HEK293 (cell line): ENCODE results near the gene IL1RN.
A peak's percentile ranks its signal among the peaks of the same experiment; 100 is the strongest.

Source experiments
- CTCF ChIA-PET: fragments of 350-600 bp; formaldehyde crosslinking; extraction: SDS; loops from one replicate; lab custom pipeline; 2021; ENCODE audit warnings: antibody characterized with exemption; lab: Yijun Ruan, JAX
- POLR2A ChIA-PET: fragments of 300-600 bp; formaldehyde crosslinking; extraction: SDS; loops from one replicate; lab custom pipeline; 2020; ENCODE audit warnings: antibody characterized with exemption, inconsistent platforms; lab: Yijun Ruan, JAX
- H3K27ac ChIP-seq: fragments of 200-500 bp; sonication (Bioruptor generic); 2 replicates; pipeline ENCODE4 v1.5.1; 2014; ENCODE audit warnings: low read depth, low read length, control low read depth, inconsistent platforms; ENCODE audit errors: extremely low read depth
- H3K36me3 ChIP-seq, 2 experiments: fragments of 200-500 bp in 1 of 2; sonication (Bioruptor generic) in 1 of 2; 1 replicate in 1 of 2; 2 replicates in 1 of 2; pipeline ENCODE4 v1.5.1; 2014 to 2017; ENCODE audit warnings: inconsistent platforms in 2 of 2, low read length in 2 of 2; ENCODE audit not compliant: control insufficient read depth in 2 of 2, insufficient read depth in 1 of 2
- H3K4me1 ChIP-seq: fragments of 200-500 bp; sonication (Bioruptor generic); 2 replicates; pipeline ENCODE4 v1.5.1; 2014; ENCODE audit warnings: mild to moderate bottlenecking, low read length, inconsistent platforms; ENCODE audit not compliant: control insufficient read depth, insufficient read depth
- H3K4me3 ChIP-seq: 2 replicates; pipeline ENCODE4 v1.5.1; 2011; ENCODE audit warnings: low read depth, mild to moderate bottlenecking, control low read depth, low read length, moderate library complexity
- H3K9me3 ChIP-seq: fragments of 200-500 bp; sonication (Bioruptor generic); 2 replicates; pipeline ENCODE4 v1.5.1; 2014; ENCODE audit warnings: low read depth, low read length, inconsistent platforms; ENCODE audit not compliant: control insufficient read depth, insufficient read depth
- GLIS1 ChIP-seq: fragments of 450-650 bp; formaldehyde crosslinking; IDR thresholded peaks from 2 replicates; pipeline ENCODE4 v1.5.1; 2016; ENCODE audit warnings: missing biosample characterization, missing genetic modification characterization
- GLIS2 ChIP-seq: fragments of 450-650 bp; formaldehyde crosslinking; IDR thresholded peaks from 2 replicates; pipeline ENCODE4 v1.5.1; 2016; ENCODE audit warnings: missing biosample characterization, missing genetic modification characterization
- OSR2 ChIP-seq: fragments of 450-650 bp; formaldehyde crosslinking; IDR thresholded peaks from 2 replicates; pipeline ENCODE4 v1.5.1; 2016; ENCODE audit warnings: missing biosample characterization, missing genetic modification characterization
- OVOL3 ChIP-seq: fragments of 450-650 bp; formaldehyde crosslinking; IDR thresholded peaks from 2 replicates; pipeline ENCODE4 v1.5.1; 2016; ENCODE audit warnings: missing biosample characterization, missing genetic modification characterization
- ZBTB21 ChIP-seq: fragments of 450-650 bp; formaldehyde crosslinking; IDR thresholded peaks from 2 replicates; pipeline ENCODE4 v1.5.1; 2017; ENCODE audit warnings: missing biosample characterization, missing genetic modification characterization
- ZBTB6 ChIP-seq: fragments of 450-650 bp; formaldehyde crosslinking; IDR thresholded peaks from 2 replicates; pipeline ENCODE4 v1.5.1; 2017; ENCODE audit warnings: missing biosample characterization, missing genetic modification characterization
- ZFP41 ChIP-seq: fragments of 450-650 bp; formaldehyde crosslinking; IDR thresholded peaks from 2 replicates; pipeline ENCODE4 v1.5.1; 2016; ENCODE audit warnings: missing biosample characterization, missing genetic modification characterization, borderline replicate concordance
- ZIC2 ChIP-seq: fragments of 450-650 bp; formaldehyde crosslinking; IDR thresholded peaks from 2 replicates; pipeline ENCODE4 v1.5.1; 2016; ENCODE audit warnings: missing biosample characterization, missing genetic modification characterization
- ZNF157 ChIP-seq: fragments of 450-650 bp; formaldehyde crosslinking; IDR thresholded peaks from 2 replicates; pipeline ENCODE4 v1.5.1; 2016; ENCODE audit warnings: missing biosample characterization, missing genetic modification characterization
- ZNF2 ChIP-seq: fragments of 450-650 bp; formaldehyde crosslinking; IDR thresholded peaks from 2 replicates; pipeline ENCODE4 v1.5.1; 2016; ENCODE audit warnings: missing biosample characterization, missing genetic modification characterization
- ZNF335 ChIP-seq: fragments of 450-650 bp; formaldehyde crosslinking; conservative IDR thresholded peaks from 2 replicates; pipeline ENCODE4 v1.5.1; 2016; ENCODE audit warnings: missing biosample characterization, missing genetic modification characterization
- ZNF555 ChIP-seq: fragments of 450-650 bp; formaldehyde crosslinking; conservative IDR thresholded peaks from 2 replicates; pipeline ENCODE4 v1.5.1; 2017; ENCODE audit warnings: missing biosample characterization, mild to moderate bottlenecking, missing genetic modification characterization, inconsistent platforms
- ZNF623 ChIP-seq: fragments of 450-650 bp; formaldehyde crosslinking; IDR thresholded peaks from 2 replicates; pipeline ENCODE4 v1.5.1; 2016; ENCODE audit warnings: missing biosample characterization, missing genetic modification characterization
- ZNF692 ChIP-seq: fragments of 450-650 bp; formaldehyde crosslinking; IDR thresholded peaks from 2 replicates; pipeline ENCODE4 v1.5.1; 2016; ENCODE audit warnings: missing biosample characterization, missing genetic modification characterization
- ZNF830 ChIP-seq: fragments of 450-650 bp; IDR thresholded peaks from 2 replicates; pipeline ENCODE4 v1.5.0; 2018; ENCODE audit warnings: missing biosample characterization, missing genetic modification characterization, low read depth, mild to moderate bottlenecking, moderate library complexity
- TF ChIP-seq, protein P1 (sequence below): fragments of 450-650 bp; IDR thresholded peaks from 2 replicates; pipeline ENCODE4 v1.5.1; 2018; ENCODE audit warnings: missing biosample characterization, mild to moderate bottlenecking, missing genetic modification characterization

IL1RN gene

DNA sequence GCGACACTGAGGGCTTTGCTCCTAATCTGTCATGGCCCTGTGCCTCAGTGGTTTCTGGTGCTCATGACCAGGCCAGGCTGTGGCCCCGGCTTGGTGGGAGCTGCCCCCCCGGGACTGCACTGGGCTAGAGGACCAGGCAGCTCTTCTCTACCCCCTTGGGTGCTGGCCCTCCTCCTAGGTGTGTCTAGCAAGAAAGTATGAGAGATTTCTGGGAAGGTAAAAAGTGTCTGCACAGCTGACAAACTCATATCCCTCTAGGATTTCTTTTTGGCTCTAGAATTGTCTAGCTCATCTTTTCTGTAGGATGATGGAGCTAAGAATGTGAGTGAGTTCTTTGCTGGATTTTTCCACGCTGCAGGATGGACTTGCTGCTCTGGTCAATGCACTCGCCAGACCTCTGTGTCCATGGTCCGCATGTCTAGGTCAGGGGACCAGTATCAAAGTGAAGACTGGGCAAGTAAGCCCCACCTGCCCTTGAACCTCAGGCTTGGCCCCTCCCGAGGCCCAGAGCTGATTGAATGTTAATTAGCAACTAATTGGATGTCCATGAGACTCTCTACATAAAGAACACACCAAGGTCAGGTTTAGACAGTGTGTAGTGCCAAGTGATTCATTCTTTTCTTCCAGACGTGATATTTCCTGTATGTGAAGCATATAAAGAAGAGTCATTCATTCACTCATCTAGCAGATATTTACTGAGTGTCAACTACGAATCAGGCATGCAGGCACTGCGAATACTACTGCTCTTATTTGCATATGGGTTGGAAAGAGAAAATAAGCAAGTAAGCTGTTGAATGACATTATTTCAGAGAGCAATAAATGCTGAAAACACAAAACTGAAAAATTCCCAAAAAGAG is 30.7 kb downstream of the IL1RN start:
- Histone ChIP-seq H3K27ac (peak overlapping the region; percentile 69; the same call in 1 of the 2 replicates), H3K36me3 (no peaks in the 10 kb centered on the region), H3K9me3 (no peaks in the 10 kb centered on the region), H3K4me1 (no peaks in the 10 kb centered on the region; the same call in 1 of the 2 replicates), H3K4me3 (peak overlapping the region; percentile 20)
- ChIA-PET CTCF (interaction anchor here (0.5 to 2.8 kb wide), 9 partner anchors 9 to 355 kb away, joined by 3 to 21 read pairs (median 4); no protein-coding TSS in a partner anchor), POLR2A (interaction anchor here (1.4 kb wide), 1 partner anchor 40 kb away, joined by 3 read pairs; no protein-coding TSS in a partner anchor)
- peak; percentile 16; the same call in 1 of the 2 replicates for TF ChIP-seq GLIS2 (tag by site-specific recombination)
- TF ChIP-seq OSR2 = no peak
- no peak for TF ChIP-seq ZNF2 (tag by site-specific recombination)
- TF ChIP-seq, protein P1, sequence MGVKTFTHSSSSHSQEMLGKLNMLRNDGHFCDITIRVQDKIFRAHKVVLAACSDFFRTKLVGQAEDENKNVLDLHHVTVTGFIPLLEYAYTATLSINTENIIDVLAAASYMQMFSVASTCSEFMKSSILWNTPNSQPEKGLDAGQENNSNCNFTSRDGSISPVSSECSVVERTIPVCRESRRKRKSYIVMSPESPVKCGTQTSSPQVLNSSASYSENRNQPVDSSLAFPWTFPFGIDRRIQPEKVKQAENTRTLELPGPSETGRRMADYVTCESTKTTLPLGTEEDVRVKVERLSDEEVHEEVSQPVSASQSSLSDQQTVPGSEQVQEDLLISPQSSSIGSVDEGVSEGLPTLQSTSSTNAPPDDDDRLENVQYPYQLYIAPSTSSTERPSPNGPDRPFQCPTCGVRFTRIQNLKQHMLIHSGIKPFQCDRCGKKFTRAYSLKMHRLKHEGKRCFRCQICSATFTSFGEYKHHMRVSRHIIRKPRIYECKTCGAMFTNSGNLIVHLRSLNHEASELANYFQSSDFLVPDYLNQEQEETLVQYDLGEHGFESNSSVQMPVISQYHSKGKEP (tag by site-specific recombination) = no peak
- TF ChIP-seq ZIC2 (tag by site-specific recombination) = peak; percentile 2; the same call in 1 of the 2 replicates
- TF ChIP-seq ZBTB21 (tag by site-specific recombination) = no peak
- peak; percentile 30 for TF ChIP-seq ZNF335 (tag by site-specific recombination)
- TF ChIP-seq ZNF555 (tag by site-specific recombination) = no peak
- TF ChIP-seq ZBTB6 = peak; percentile 96
- TF ChIP-seq GLIS1 (tag by site-specific recombination) = peak; percentile 61
- no peak for TF ChIP-seq ZFP41 (tag by site-specific recombination)
- no peak for TF ChIP-seq ZNF830 (tag by site-specific recombination)
- TF ChIP-seq ZNF692 (tag by site-specific recombination) = no peak
- no peak for TF ChIP-seq ZNF157

DNA sequence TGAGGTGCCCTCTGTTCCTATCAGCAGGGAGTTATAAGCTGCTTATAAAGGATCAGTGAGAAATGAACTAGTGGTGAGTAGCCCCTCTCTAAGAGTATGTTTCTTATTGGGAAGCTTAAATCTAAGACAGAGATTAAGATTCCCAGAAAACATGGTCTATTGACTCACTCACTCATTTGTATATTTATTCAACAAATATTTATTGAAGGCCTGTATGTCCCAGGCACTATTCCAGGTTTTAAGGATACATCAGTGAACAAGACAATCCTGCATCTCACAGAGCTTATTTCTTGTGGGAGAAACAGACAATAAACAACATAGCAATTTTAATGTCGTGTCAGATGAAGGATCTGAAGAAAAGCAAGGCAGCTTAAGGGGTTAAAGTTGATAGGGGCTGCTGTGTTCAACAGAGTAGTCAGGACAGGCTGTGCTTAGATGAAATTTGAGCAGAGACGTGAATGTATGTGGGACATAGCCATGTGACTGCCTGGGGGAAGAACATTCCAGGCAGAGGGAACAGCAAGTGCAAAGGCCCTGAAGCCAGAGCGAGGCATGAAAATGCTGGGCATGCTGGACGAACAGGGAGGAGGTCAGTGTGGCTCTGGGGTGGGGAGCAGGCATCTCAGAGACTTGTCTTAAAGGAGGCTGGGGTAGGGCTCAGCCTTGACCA is 31.6 kb downstream of the IL1RN start:
- Histone ChIP-seq H3K27ac (no peak overlapping the region), H3K9me3 (no peaks in the 10 kb centered on the region)
- POLR2A ChIA-PET = no interaction called here
- TF ChIP-seq OVOL3 (tag by site-specific recombination) (no peak), ZNF623 (peak; percentile 82)
- TF ChIP-seq, all 188 proteins: peak for 1
- Histone ChIP-seq H3K4me3 (no peak overlapping the region), H3K4me1 (no peaks in the 10 kb centered on the region; the same call in 1 of the 2 replicates), H3K36me3 (no peaks in the 10 kb centered on the region)
- CTCF ChIA-PET = interaction anchor here (1.1 to 2.1 kb wide), 6 partner anchors 10 to 231 kb away, joined by 3 to 21 read pairs (median 4); no protein-coding TSS in a partner anchor
